ENCODE data around the gene ITIH2. TPM values are rescaled to one million over a fixed set of nuclear protein-coding genes. Genes with fewer than 3 reads are reported as not detected.
"Not testable (repeated sequence)": the region's sequence is repeated elsewhere in the genome, so short reads cannot be mapped to it uniquely, and the experiment has no call there.

ITIH2 gene
- total RNA-seq (2013): not detected
- not detected for polyA plus RNA-seq
- polyA minus RNA-seq: not detected in 2 replicates
- 0 to 2.1 (median 0.03) reads per million in 11 experiments for total RNA-seq

GRCh38 chr10:7703140-7703539 is at the start of gene ITIH2:
Gene ITIH2 (plus strand): TSS chr10:7703316. CDS start chr10:7703435, 119 bp downstream.
- intact Hi-C loops (cut with micrococcal nuclease): no loop called here
- H3K9me3 Mint-ChIP-seq: peaks cover 0 to 4% (median 0%) of the 10 kb centered on the region in 7 donors
- H3K4me3 ChIP-seq (replicated peaks in 1 of 3; ENCODE audit: low read depth in 2 of 3, low read length in 3 of 3): no peak within 1 kb of the TSS
- H3K36me3 Mint-ChIP-seq: no peaks in the 10 kb centered on the region
- peaks cover 2 to 8% of the 10 kb centered on the region in 2 donors for H3K27me3 ChIP-seq (ENCODE audit: control insufficient read depth in 2 of 2, insufficient read depth in 2 of 2, low read length in 2 of 2)
- H2AFZ ChIP-seq (ENCODE audit: insufficient read depth, low read depth, low read length, poor library complexity, severe bottlenecking): no peak within 1 kb of the TSS
- DNase-seq: no peak
- no CpG with 5 or more reads among the region's 4 CpGs for WGBS (ENCODE audit: insufficient coverage)
- no peak within 1 kb of the TSS for H3K27ac ChIP-seq (ENCODE audit: low read depth in 1 of 2, low read length in 2 of 2)
- no peaks in the 10 kb centered on the region for H4K20me1 ChIP-seq (ENCODE audit: insufficient read depth, low read length)
- H3K79me2 ChIP-seq (ENCODE audit: insufficient read depth, low read length): no peaks in the 10 kb centered on the region
- H3K27ac Mint-ChIP-seq: peak within 1 kb of the TSS in 1 of 7 donors; percentile 13
- TF ChIP-seq CTCF (IDR thresholded peaks at IDR 0.05): no peak
- no peaks in the 10 kb centered on the region for H3K9me3 ChIP-seq (replicated peaks in 1 of 2; ENCODE audit: control insufficient read depth in 1 of 2, insufficient read depth in 1 of 2, low read length in 2 of 2)
- H3K36me3 ChIP-seq (replicated peaks in 1 of 2; ENCODE audit: control insufficient read depth in 1 of 2, insufficient read depth in 2 of 2, low read length in 2 of 2): no peaks in the 10 kb centered on the region
- H3K4me1 Mint-ChIP-seq: no peaks in the 10 kb centered on the region
- H3K4me3 Mint-ChIP-seq: no peak within 1 kb of the TSS
- H3K27me3 Mint-ChIP-seq (ENCODE audit: low read depth in 3 of 3): peaks cover 5 to 32% (median 16%) of the 10 kb centered on the region in 3 donors
- H3K4me2 ChIP-seq (replicated peaks; ENCODE audit: extremely low read depth, low read length, poor library complexity, severe bottlenecking): no peak within 1 kb of the TSS
- H3K4me1 ChIP-seq (ENCODE audit: control insufficient read depth in 1 of 2, insufficient read depth in 2 of 2, low read length in 2 of 2): no peaks in the 10 kb centered on the region
- H3K9ac ChIP-seq (ENCODE audit: insufficient read depth, low read length, poor library complexity, severe bottlenecking): no peak within 1 kb of the TSS

- H3K27me3 Mint-ChIP-seq (ENCODE audit: low read depth in 3 of 3): peaks cover 6 to 29% (median 14%) of the 10 kb centered on the region in 3 donors
- DNase-seq; H3K4me3 ChIP-seq (replicated peaks in 1 of 3; ENCODE audit: low read depth in 2 of 3, low read length in 3 of 3); H3K4me1 Mint-ChIP-seq; H2AFZ ChIP-seq (ENCODE audit: insufficient read depth, low read depth, low read length, poor library complexity, severe bottlenecking); H3K36me3 ChIP-seq (replicated peaks in 1 of 2; ENCODE audit: control insufficient read depth in 1 of 2, insufficient read depth in 2 of 2, low read length in 2 of 2); H3K4me3 Mint-ChIP-seq; H3K27ac Mint-ChIP-seq; H3K9me3 ChIP-seq (replicated peaks in 1 of 2; ENCODE audit: control insufficient read depth in 1 of 2, insufficient read depth in 1 of 2, low read length in 2 of 2); H3K9ac ChIP-seq (ENCODE audit: insufficient read depth, low read length, poor library complexity, severe bottlenecking); H3K4me2 ChIP-seq (replicated peaks; ENCODE audit: extremely low read depth, low read length, poor library complexity, severe bottlenecking); H3K79me2 ChIP-seq (ENCODE audit: insufficient read depth, low read length); H3K9me3 Mint-ChIP-seq; H4K20me1 ChIP-seq (ENCODE audit: insufficient read depth, low read length); H3K27ac ChIP-seq (ENCODE audit: low read depth in 1 of 2, low read length in 2 of 2); H3K4me1 ChIP-seq (ENCODE audit: control insufficient read depth in 1 of 2, insufficient read depth in 2 of 2, low read length in 2 of 2); H3K36me3 Mint-ChIP-seq; intact Hi-C loops (cut with micrococcal nuclease): not testable (repeated sequence)
- H3K27me3 ChIP-seq (ENCODE audit: control insufficient read depth in 2 of 2, insufficient read depth in 2 of 2, low read length in 2 of 2): peaks cover 3 to 16% of the 10 kb centered on the region in 2 donors
- 93% methylated on average over 9 of the region's 11 CpGs for WGBS (ENCODE audit: insufficient coverage)
Measured at GRCh38 chr10:7657079-7657478, 46.0 kb upstream of the ITIH2 start.

Measured in CD14-positive monocyte (primary cell).